DOHH2 (cell line): ENCODE measurements around the gene LIMS2.
A peak's percentile ranks its signal among the peaks of the same experiment; 100 is the strongest.

ENCODE experiments used
- H3F3A ChIP-seq: fragments of 200-600 bp; sonication (generic), shearing (Covaris generic); 2 replicates; pipeline ENCODE4 v1.6.0; 2016; ENCODE audit warnings: antibody characterized with exemption, mild to moderate bottlenecking; ENCODE audit not compliant: control insufficient read depth, insufficient read depth
- H3K27ac ChIP-seq: fragments of 200-600 bp; sonication (generic); 2 replicates; pipeline ENCODE4 v1.5.1; 2014; ENCODE audit warnings: low read depth, mild to moderate bottlenecking, low read length, moderate library complexity
- H3K27me3 ChIP-seq: fragments of 200-600 bp; sonication (generic); 2 replicates; pipeline ENCODE4 v1.6.1; 2014; ENCODE audit warnings: mild to moderate bottlenecking, low read length, mixed read lengths; ENCODE audit not compliant: control insufficient read depth
- H3K36me3 ChIP-seq: fragments of 200-600 bp; sonication (generic); 2 replicates; pipeline ENCODE4 v1.6.1; 2014; ENCODE audit warnings: mild to moderate bottlenecking, low read length, moderate library complexity, mixed read lengths; ENCODE audit not compliant: control insufficient read depth
- H3K4me1 ChIP-seq: fragments of 200-600 bp; sonication (generic); 2 replicates; pipeline ENCODE4 v1.6.1; 2014; ENCODE audit warnings: mild to moderate bottlenecking, low read length, mixed read lengths; ENCODE audit not compliant: control insufficient read depth
- H3K4me2 ChIP-seq: fragments of 200-600 bp; sonication (generic); 2 replicates; pipeline ENCODE4 v1.6.0; 2014; ENCODE audit warnings: mild to moderate bottlenecking, low read length, moderate library complexity
- H3K4me3 ChIP-seq: fragments of 200-600 bp; sonication (generic); 2 replicates; pipeline ENCODE4 v1.5.1; 2014; ENCODE audit warnings: mild to moderate bottlenecking, low read length, mixed read lengths
- H3K79me2 ChIP-seq: fragments of 200-600 bp; sonication (generic); 2 replicates; pipeline ENCODE4 v1.6.1; 2014; ENCODE audit warnings: mild to moderate bottlenecking, low read length, mixed read lengths; ENCODE audit not compliant: control insufficient read depth
- H3K9me2 ChIP-seq: fragments of 200-600 bp; sonication (generic); replicated peaks from 2 replicates; pipeline ENCODE4 v1.6.1; 2014; ENCODE audit warnings: mild to moderate bottlenecking, low read length, mixed read lengths; ENCODE audit not compliant: control insufficient read depth
- H3K9me3 ChIP-seq: fragments of 200-600 bp; sonication (generic); 2 replicates; pipeline ENCODE4 v1.6.1; 2014; ENCODE audit warnings: antibody characterized with exemption, low read length, mixed read lengths; ENCODE audit not compliant: control insufficient read depth, insufficient read depth
- H4K20me1 ChIP-seq: fragments of 200-600 bp; sonication (generic); 2 replicates; pipeline ENCODE4 v1.6.0; 2014; ENCODE audit warnings: low read depth, mild to moderate bottlenecking, antibody characterized with exemption, low read length, moderate library complexity; ENCODE audit not compliant: control insufficient read depth, insufficient read depth
- EZH2phosphoT487 ChIP-seq: fragments of 200-600 bp; sonication (generic); IDR thresholded peaks from 2 replicates; pipeline ENCODE4 v1.6.1; 2017; ENCODE audit warnings: borderline replicate concordance, mild to moderate bottlenecking, antibody characterized with exemption, low read length, moderate library complexity, mixed read lengths
- TF ChIP-seq, protein P1 (sequence below): fragments of 200-600 bp; sonication (generic); IDR thresholded peaks from one replicate; pipeline ENCODE4 v1.5.1; 2014; ENCODE audit warnings: antibody characterized with exemption, mild to moderate bottlenecking, low read depth, low read length; ENCODE audit not compliant: poor library complexity, severe bottlenecking

Gene LIMS2

DNA sequence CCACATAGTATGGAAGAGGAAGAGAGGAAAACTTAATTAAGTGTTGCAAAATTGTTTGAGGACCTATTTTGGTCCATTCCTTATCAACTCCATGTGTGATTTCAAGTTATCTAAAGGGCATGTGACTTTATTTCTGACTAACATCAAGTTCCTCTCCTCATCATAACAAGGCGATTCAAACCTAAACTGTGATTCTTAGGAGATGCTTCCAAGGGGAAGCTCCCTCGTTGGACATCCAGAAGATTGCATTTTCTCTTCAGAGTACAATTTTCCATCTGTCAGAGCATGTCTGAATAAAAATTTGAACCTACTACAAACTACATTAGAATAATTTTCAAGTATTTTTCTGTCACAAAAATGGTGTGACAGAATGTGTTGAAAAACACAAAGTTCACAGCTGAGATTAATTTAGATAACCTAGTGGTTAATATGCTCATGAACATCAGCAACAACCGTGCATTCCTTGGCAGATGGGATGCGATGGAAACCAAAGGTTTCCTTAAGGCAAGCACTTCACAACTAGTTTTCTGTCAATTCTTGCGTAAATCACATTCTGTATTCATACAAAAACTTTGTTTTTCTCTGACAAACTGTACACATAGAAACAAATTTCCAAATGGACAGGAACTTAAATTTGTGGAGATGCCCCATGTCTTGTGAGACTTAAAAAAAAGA, 30.2 kb upstream of the LIMS2 start:
- Histone ChIP-seq H3K79me2 (peaks cover 33% of the 10 kb centered on the region), H3F3A (peaks cover 23% of the 10 kb centered on the region), H3K27me3 (no peaks in the 10 kb centered on the region), H4K20me1 (peaks cover 6% of the 10 kb centered on the region; the same call in 1 of the 2 replicates), H3K9me2 (no peaks in the 10 kb centered on the region), H3K9me3 (no peaks in the 10 kb centered on the region), H3K27ac (no peak overlapping the region), H3K4me2 (no peak overlapping the region), H3K4me3 (no peak overlapping the region), H3K36me3 (peaks cover 78% of the 10 kb centered on the region), H3K4me1 (peaks cover 31% of the 10 kb centered on the region)
- TF ChIP-seq EZH2phosphoT487, result no peak
- TF ChIP-seq, protein P1, sequence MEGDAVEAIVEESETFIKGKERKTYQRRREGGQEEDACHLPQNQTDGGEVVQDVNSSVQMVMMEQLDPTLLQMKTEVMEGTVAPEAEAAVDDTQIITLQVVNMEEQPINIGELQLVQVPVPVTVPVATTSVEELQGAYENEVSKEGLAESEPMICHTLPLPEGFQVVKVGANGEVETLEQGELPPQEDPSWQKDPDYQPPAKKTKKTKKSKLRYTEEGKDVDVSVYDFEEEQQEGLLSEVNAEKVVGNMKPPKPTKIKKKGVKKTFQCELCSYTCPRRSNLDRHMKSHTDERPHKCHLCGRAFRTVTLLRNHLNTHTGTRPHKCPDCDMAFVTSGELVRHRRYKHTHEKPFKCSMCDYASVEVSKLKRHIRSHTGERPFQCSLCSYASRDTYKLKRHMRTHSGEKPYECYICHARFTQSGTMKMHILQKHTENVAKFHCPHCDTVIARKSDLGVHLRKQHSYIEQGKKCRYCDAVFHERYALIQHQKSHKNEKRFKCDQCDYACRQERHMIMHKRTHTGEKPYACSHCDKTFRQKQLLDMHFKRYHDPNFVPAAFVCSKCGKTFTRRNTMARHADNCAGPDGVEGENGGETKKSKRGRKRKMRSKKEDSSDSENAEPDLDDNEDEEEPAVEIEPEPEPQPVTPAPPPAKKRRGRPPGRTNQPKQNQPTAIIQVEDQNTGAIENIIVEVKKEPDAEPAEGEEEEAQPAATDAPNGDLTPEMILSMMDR, result no peak

DNA sequence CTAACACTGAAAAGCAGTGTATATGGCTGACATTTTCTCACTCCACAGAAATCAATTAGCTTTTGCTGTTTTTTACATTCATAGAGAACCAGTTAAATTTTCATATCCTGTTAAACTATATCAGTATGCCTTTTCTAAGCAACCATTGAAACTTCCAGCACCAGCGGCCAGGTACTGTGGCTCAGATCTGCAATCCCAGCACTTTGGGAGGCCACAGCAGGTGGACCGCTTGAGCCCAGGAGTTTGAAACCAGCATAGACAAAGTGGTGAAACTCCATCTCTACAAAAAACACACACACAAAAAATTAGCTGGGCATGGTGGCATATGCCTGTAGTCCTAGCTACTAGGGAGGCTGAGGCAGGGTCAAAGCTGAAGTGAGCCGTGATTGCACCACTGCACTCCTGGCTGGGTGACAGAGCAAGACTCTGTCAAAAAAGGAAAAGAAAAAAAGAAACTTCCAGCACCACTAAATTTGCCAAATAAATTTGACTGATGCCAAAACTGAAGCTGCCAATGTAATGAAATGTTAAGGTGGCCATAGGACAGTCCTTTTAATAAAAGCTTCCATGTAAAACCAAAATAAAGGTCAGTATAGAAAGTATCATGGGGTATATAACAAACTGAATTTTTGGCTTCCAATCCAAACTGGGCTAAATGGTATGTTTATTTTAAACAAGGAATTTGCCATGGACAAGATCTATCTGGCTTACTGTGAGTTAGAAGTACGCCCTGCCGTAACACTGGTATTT, 29.5 kb upstream of the LIMS2 start:
- no peaks in the 10 kb centered on the region for H3K9me2 ChIP-seq
- H4K20me1 ChIP-seq, result peaks cover 6% of the 10 kb centered on the region; the same call in 1 of the 2 replicates
- H3K27me3 ChIP-seq, result no peaks in the 10 kb centered on the region
- H3K4me1 ChIP-seq, result peaks cover 35% of the 10 kb centered on the region
- peak overlapping the region; percentile 38 for H3K4me2 ChIP-seq
- H3K27ac ChIP-seq, result no peak overlapping the region
- peaks cover 71% of the 10 kb centered on the region for H3K36me3 ChIP-seq
- TF ChIP-seq, protein P1, result no peak
- no peak for TF ChIP-seq EZH2phosphoT487
- peaks cover 26% of the 10 kb centered on the region for H3F3A ChIP-seq
- H3K79me2 ChIP-seq, result peaks cover 33% of the 10 kb centered on the region
- no peaks in the 10 kb centered on the region for H3K9me3 ChIP-seq
- H3K4me3 ChIP-seq, result no peak overlapping the region

DNA sequence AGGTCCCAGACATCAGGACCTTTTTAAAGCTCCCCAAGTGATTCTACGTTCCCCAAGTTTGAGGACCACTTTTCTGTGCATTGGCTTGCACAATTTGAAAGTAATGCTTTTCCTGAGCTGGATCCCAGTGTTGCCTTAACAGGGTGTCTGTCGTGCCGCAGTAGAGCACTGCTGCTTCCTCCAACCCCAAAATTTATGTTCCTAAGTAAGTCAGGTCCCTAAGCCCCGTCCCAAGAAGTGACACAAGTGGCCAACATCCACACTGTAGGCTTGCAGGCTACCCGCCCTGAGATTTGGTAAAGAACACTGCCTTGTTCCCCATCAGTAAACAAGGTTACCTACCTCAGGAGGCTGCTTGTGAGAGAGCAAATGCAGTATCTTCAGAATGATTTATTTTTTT, 28.0 kb upstream of the LIMS2 start:
- Histone ChIP-seq H3K27me3 (no peaks in the 10 kb centered on the region), H3K4me3 (peak overlapping the region; percentile 84), H3K27ac (no peak overlapping the region), H4K20me1 (peaks cover 6% of the 10 kb centered on the region; the same call in 1 of the 2 replicates), H3K36me3 (peaks cover 57% of the 10 kb centered on the region), H3K79me2 (peaks cover 33% of the 10 kb centered on the region), H3F3A (peaks cover 26% of the 10 kb centered on the region), H3K9me3 (no peaks in the 10 kb centered on the region), H3K9me2 (no peaks in the 10 kb centered on the region), H3K4me2 (peak overlapping the region; percentile 91), H3K4me1 (peaks cover 35% of the 10 kb centered on the region)
- TF ChIP-seq EZH2phosphoT487, result no peak
- TF ChIP-seq, protein P1, result no peak
